HG03159 (cell line): ENCODE results near the gene KIF1A.

Source experiments
- ATAC-seq: cut with Tn5 transposase; IDR thresholded peaks from one replicate; pipeline ENCODE4 v1.9.1; 2021; ENCODE audit warnings: mild to moderate bottlenecking, moderate library complexity; ENCODE audit not compliant: unreplicated experiment

Gene KIF1A

GRCh38 chr2:240664622-240665021 lies 155.4 kb downstream of the KIF1A start:
- ATAC-seq, result no peak
